Fibroblast of pulmonary artery (primary cell): Measurements from ENCODE around the gene GNB4.
A peak's percentile ranks its signal among the peaks of the same experiment; 100 is the strongest.

ENCODE experiments used
- DNase-seq: peaks from one replicate; pipeline ENCODE4 v3.0.0-alpha.2; 2010; ENCODE audit warnings: low read depth
- H3K4me3 ChIP-seq: replicated peaks from 2 replicates; pipeline ENCODE4 v1.5.1; 2011; ENCODE audit warnings: low read depth, mild to moderate bottlenecking, control low read depth, low read length, moderate library complexity
- CTCF ChIP-seq: IDR thresholded peaks from 2 replicates; pipeline ENCODE4 v1.5.1; 2011; ENCODE audit warnings: mild to moderate bottlenecking, control low read depth, low read length, inconsistent platforms; ENCODE audit errors: missing control alignments

Gene GNB4

GRCh38 chr3:179347345-179348194 lies 103.7 kb downstream of the GNB4 start, which contains the start of gene MFN1:
TSS of gene MFN1 (plus strand) at chr3:179347709. CDS start at chr3:179348852, 1,143 bp downstream.
- TF ChIP-seq CTCF = no peak

More at GRCh38 chr3:179347345-179348194, 103.7 kb downstream of the GNB4 start, which contains the start of gene MFN1:
- peak; percentile 95 for DNase-seq
- peak within 1 kb of the TSS; percentile 87 for H3K4me3 ChIP-seq
